OCI-LY3 (cell line): Measurements from ENCODE around the gene CEP131.

Experiments
- EZH2phosphoT487 ChIP-seq: fragments of 200-600 bp; shearing (Covaris generic); IDR thresholded peaks from 2 replicates; pipeline ENCODE4 v1.6.1; 2018; ENCODE audit warnings: antibody characterized with exemption, mixed run types, low read depth
- TF ChIP-seq, protein P1 (sequence below): fragments of 200-600, 300-600 bp; sonication (generic); IDR thresholded peaks from 2 replicates; pipeline ENCODE4 v1.5.1; 2014; ENCODE audit warnings: antibody characterized with exemption, low read length, low read depth

DNA sequence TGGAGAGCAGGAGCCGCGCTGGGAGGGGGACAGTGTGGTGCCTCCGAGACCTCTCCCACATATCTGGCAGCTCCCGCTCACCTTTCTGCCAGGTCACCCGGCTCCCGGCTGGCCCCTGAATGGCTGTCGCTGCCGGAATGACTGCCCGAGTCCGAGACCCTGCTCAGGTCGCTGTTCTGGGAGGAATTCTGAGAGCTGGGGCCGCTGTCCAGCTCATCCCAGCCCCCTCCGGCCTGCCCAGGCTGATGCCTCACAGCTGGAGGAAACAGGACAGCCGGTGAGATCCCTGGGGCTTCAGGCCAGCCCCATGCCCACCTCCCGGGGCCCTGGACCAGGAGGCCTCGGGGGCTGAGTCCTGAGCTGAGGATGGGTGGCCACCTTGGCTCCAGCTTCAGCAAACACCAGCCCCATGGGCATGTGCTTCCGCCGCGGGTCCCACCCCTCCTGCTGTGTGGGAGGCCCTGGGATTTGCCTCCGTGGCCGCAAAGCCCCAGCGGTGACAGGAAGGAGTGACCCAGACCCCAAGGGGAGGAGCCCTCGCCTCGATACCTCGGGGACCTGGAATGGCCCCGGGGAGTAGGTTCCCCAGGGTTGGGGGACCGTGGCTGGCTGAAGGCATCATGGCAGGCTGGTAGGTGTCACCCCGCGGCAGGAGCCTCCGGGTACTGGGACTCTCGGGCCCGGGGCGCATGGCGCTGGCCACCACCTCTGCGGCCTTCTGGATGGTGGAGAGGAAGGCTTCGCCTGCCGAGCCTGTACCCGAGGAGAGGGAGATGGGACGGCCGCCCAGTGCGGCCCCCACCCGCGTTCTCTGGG, 9.2 kb upstream of the CEP131 start:
- TF ChIP-seq, protein P1, sequence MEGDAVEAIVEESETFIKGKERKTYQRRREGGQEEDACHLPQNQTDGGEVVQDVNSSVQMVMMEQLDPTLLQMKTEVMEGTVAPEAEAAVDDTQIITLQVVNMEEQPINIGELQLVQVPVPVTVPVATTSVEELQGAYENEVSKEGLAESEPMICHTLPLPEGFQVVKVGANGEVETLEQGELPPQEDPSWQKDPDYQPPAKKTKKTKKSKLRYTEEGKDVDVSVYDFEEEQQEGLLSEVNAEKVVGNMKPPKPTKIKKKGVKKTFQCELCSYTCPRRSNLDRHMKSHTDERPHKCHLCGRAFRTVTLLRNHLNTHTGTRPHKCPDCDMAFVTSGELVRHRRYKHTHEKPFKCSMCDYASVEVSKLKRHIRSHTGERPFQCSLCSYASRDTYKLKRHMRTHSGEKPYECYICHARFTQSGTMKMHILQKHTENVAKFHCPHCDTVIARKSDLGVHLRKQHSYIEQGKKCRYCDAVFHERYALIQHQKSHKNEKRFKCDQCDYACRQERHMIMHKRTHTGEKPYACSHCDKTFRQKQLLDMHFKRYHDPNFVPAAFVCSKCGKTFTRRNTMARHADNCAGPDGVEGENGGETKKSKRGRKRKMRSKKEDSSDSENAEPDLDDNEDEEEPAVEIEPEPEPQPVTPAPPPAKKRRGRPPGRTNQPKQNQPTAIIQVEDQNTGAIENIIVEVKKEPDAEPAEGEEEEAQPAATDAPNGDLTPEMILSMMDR: no peak
- TF ChIP-seq EZH2phosphoT487: no peak
